DND-41 (cell line): ENCODE data around the gene C11orf52.

ENCODE experiments used
- ATAC-seq: fragments of 200-7000 bp; cut with Tn5 transposase; 3 replicates; pipeline ENCODE4 v1.9.1; 2021; ENCODE audit warnings: low read depth; ENCODE audit not compliant: insufficient read depth
- DNase-seq: peaks from one replicate; pipeline ENCODE4 v3.0.0-alpha.2; 2020
- H2AFZ ChIP-seq: 2 replicates; pipeline ENCODE4 v1.6.0; 2012; ENCODE audit warnings: low read depth, low read length
- H3K27ac ChIP-seq: 2 replicates; pipeline ENCODE4 v1.5.1; 2012; ENCODE audit warnings: low read length, inconsistent platforms
- H3K27me3 ChIP-seq: fragments of 200-600 bp; sonication (generic); 2 replicates; pipeline ENCODE4 v1.6.0; 2012; ENCODE audit warnings: low read length, mild to moderate bottlenecking, inconsistent platforms; ENCODE audit not compliant: insufficient read depth, poor library complexity
- H3K36me3 ChIP-seq: 2 replicates; pipeline ENCODE4 v1.5.1; 2012; ENCODE audit warnings: low read length, inconsistent platforms; ENCODE audit not compliant: insufficient read depth
- H3K4me1 ChIP-seq: 2 replicates; pipeline ENCODE4 v1.5.1; 2012; ENCODE audit warnings: mild to moderate bottlenecking, low read length; ENCODE audit not compliant: insufficient read depth
- H3K4me2 ChIP-seq: 2 replicates; pipeline ENCODE4 v1.6.0; 2012; ENCODE audit warnings: mild to moderate bottlenecking, moderate library complexity, low read length, inconsistent platforms; ENCODE audit not compliant: insufficient read depth
- H3K4me3 ChIP-seq, 2 experiments: fragments of 200-600 bp in 1 of 2; shearing (Covaris generic) in 1 of 2; 2 replicates each; pipeline ENCODE4 v1.5.1; 2012 to 2016; ENCODE audit warnings: inconsistent platforms in 2 of 2, low read length in 2 of 2, mild to moderate bottlenecking in 2 of 2, low read depth in 1 of 2, moderate library complexity in 1 of 2
- H3K79me2 ChIP-seq: 2 replicates; pipeline ENCODE4 v1.6.0; 2012; ENCODE audit warnings: low read length, inconsistent platforms; ENCODE audit not compliant: insufficient read depth
- H3K9ac ChIP-seq: 2 replicates; pipeline ENCODE4 v1.6.0; 2012; ENCODE audit warnings: low read depth, mild to moderate bottlenecking, inconsistent platforms, low read length, moderate library complexity
- H3K9me3 ChIP-seq: 2 replicates; pipeline ENCODE4 v1.5.1; 2012; ENCODE audit warnings: low read length, moderate library complexity, mild to moderate bottlenecking, inconsistent platforms; ENCODE audit not compliant: insufficient read depth, severe bottlenecking
- H4K20me1 ChIP-seq: 2 replicates; pipeline ENCODE4 v1.6.0; 2012; ENCODE audit warnings: low read length; ENCODE audit not compliant: insufficient read depth
- EZH2 ChIP-seq: IDR thresholded peaks from 3 replicates; pipeline ENCODE4 v1.6.1; 2012; ENCODE audit warnings: borderline replicate concordance, low read depth, mild to moderate bottlenecking, moderate library complexity, low read length, inconsistent platforms; ENCODE audit not compliant: severe bottlenecking
- TF ChIP-seq, protein P1 (sequence below): IDR thresholded peaks from 2 replicates; pipeline ENCODE4 v1.5.1; 2012; ENCODE audit warnings: borderline replicate concordance, low read length, moderate library complexity, mild to moderate bottlenecking; ENCODE audit not compliant: poor library complexity, severe bottlenecking; ENCODE audit errors: extremely low read depth

Gene C11orf52

DNA sequence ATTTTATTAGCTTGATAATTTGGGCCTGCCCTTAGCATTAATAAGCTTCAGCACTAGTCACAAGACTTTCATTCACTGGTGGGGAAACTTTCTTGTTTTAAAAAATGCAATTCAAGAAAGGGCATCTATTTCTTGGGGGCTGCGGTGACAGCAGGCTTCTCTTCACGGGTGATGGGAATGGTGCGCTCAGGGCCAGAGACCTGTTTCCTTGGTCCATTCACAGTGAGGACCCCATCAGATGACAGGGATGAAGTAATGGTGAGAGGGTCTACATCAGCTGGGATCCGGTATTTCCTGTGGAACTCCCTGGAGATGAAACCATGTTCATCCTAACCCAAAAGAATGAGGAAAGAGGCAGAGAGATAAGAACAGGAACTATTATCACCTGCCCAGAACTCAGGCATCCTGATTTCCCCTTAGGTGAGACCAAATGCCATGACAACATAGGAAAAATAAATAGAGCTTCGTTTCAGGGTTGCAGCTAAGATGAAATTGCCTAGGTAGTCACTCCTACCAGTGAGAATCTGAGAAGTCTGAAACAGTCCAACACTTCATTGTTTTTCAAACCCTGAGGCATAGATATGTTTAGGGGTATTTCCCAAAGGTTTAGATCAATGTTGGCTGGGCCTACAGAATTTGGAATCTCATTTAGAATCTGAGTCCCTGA lies 9.9 kb upstream of the C11orf52 start:
- no peaks in the 10 kb centered on the region for H3K4me1 ChIP-seq
- H3K9ac ChIP-seq, result no peak overlapping the region
- H3K27me3 ChIP-seq, result peaks cover 4% of the 10 kb centered on the region
- no peaks in the 10 kb centered on the region for H3K36me3 ChIP-seq
- no peaks in the 10 kb centered on the region for H4K20me1 ChIP-seq
- no peak overlapping the region for H3K4me3 ChIP-seq
- H3K27ac ChIP-seq, result no peak overlapping the region
- H3K79me2 ChIP-seq, result no peaks in the 10 kb centered on the region
- no peak for TF ChIP-seq EZH2
- TF ChIP-seq, protein P1, sequence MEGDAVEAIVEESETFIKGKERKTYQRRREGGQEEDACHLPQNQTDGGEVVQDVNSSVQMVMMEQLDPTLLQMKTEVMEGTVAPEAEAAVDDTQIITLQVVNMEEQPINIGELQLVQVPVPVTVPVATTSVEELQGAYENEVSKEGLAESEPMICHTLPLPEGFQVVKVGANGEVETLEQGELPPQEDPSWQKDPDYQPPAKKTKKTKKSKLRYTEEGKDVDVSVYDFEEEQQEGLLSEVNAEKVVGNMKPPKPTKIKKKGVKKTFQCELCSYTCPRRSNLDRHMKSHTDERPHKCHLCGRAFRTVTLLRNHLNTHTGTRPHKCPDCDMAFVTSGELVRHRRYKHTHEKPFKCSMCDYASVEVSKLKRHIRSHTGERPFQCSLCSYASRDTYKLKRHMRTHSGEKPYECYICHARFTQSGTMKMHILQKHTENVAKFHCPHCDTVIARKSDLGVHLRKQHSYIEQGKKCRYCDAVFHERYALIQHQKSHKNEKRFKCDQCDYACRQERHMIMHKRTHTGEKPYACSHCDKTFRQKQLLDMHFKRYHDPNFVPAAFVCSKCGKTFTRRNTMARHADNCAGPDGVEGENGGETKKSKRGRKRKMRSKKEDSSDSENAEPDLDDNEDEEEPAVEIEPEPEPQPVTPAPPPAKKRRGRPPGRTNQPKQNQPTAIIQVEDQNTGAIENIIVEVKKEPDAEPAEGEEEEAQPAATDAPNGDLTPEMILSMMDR, result no peak
- no peaks in the 10 kb centered on the region for H3K9me3 ChIP-seq
- no peak overlapping the region for H2AFZ ChIP-seq
- no peak overlapping the region for H3K4me2 ChIP-seq
- DNase-seq, result no peak
- no peak for ATAC-seq

DNA sequence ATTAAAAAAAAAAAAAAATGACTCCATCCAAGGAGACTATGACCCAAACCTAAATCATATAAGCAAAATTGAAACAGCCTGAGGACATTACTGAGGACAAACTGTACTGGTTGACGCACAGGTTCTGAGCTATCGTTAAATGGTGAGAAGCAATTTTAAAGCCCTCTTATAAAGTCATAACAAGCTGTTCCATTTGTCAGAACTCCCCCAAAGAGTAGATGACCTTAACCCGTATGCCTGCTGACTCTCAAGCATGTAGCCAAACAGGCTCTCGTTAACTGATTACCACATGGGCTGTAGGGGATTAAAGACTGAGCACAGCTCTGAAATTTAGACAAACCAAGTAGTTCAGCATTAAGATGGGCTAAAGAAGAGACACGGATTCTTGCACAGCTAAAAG lies 9.3 kb upstream of the C11orf52 start:
- Histone ChIP-seq H3K4me3 (no peak overlapping the region), H4K20me1 (no peaks in the 10 kb centered on the region), H3K36me3 (no peaks in the 10 kb centered on the region), H3K79me2 (no peaks in the 10 kb centered on the region), H3K4me1 (no peaks in the 10 kb centered on the region), H3K9ac (no peak overlapping the region), H3K27ac (no peak overlapping the region), H3K9me3 (no peaks in the 10 kb centered on the region), H2AFZ (no peak overlapping the region), H3K4me2 (no peak overlapping the region), H3K27me3 (peaks cover 4% of the 10 kb centered on the region)
- no peak for ATAC-seq
- no peak for TF ChIP-seq EZH2
- TF ChIP-seq, protein P1, result no peak
- DNase-seq, result no peak

DNA sequence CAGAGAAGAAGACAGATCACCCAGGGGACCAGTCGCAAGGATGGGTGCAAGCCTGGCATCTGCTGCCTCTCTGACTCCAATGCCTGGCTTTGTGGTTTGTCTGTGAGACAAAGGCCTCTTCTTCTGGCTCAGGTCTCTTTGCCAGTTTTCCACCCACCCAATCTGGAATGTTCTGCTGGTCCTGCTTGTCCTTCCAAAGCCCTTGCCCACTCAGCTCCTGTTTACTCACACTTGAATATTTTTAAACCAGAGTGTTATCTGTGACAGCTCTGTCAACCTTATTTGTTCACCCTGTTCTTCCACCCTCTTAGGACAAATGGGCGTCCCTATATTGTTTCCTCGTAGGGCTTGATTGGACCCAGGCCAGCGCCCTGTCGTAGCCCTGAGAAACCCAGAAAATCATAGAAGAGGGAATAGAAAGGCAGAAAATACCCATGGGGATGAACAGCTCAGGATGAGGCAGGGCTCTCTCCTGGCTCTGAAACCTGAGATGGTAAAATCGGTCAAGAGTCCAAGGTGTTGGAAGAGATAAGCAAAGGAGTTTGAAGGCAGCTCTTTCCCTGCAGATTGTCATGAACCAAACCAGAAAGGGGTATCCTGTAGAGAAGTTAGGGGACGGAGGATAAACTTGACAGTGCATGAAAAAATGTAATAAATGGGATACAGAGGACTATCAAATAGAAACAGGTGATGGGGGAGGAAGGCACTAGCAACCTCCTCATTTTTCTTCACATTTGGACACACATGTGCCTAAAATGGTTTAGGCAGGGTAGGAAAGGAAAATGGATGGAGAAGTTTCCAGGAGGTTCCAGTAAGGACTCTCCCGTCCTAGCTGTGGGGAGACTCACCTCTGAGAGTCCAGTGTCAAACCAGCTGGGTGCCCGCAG lies 7.8 kb upstream of the C11orf52 start:
- ATAC-seq, result no peak
- TF ChIP-seq EZH2, result no peak
- TF ChIP-seq, protein P1, result no peak
- no peaks in the 10 kb centered on the region for H4K20me1 ChIP-seq
- no peak overlapping the region for H2AFZ ChIP-seq
- no peak overlapping the region for H3K27ac ChIP-seq
- no peaks in the 10 kb centered on the region for H3K36me3 ChIP-seq
- no peaks in the 10 kb centered on the region for H3K9me3 ChIP-seq
- DNase-seq, result no peak
- no peaks in the 10 kb centered on the region for H3K79me2 ChIP-seq
- peaks cover 4% of the 10 kb centered on the region for H3K27me3 ChIP-seq
- no peak overlapping the region for H3K9ac ChIP-seq
- no peak overlapping the region for H3K4me3 ChIP-seq
- no peak overlapping the region for H3K4me2 ChIP-seq
- H3K4me1 ChIP-seq, result no peaks in the 10 kb centered on the region
